ENCODE data around the gene KRTAP10-1. TPM values are rescaled to one million over a fixed set of nuclear protein-coding genes. Genes with fewer than 3 reads are reported as not detected.

KRTAP10-1 gene
- total and polyA plus RNA-seq, 9 of the 15 experiments (the other 6 are each of a cell fraction or from before 2014, with no cell fraction given): not detected

- no peak for TF ChIP-seq MGA (IDR thresholded peaks at IDR 0.05)
- peak; percentile 43; the same call in 1 of the 2 replicates for TF ChIP-seq CEBPB (tag; IDR thresholded peaks at IDR 0.05)
- no peak for TF ChIP-seq CEBPG (CRISPR knock-in tag; IDR thresholded peaks at IDR 0.05)
- TF ChIP-seq CEBPG (tag; conservative IDR thresholded peaks at IDR 0.05 in 1 of 2, IDR thresholded peaks at IDR 0.05 in 1 of 2): 0 out of 4 replicates have a peak, but pooled peaks of 1 of the 2 experiments have one; percentile 10
- TF ChIP-seq THRA (IDR thresholded peaks at IDR 0.05): no peak
- TF ChIP-seq E2F1 (CRISPR knock-in tag; IDR thresholded peaks at IDR 0.05): no peak
- no peak for TF ChIP-seq NR0B1 (IDR thresholded peaks at IDR 0.05; ENCODE audit: partially characterized antibody)
- TF ChIP-seq TFE3 (CRISPR knock-in tag; IDR thresholded peaks at IDR 0.05): peak; percentile 83
Measured at GRCh38 chr21:44497703-44498126, 42.3 kb downstream of the KRTAP10-1 start (continued).

Data from K562 (cell line).